B cell (primary cell): ENCODE results near the gene SREBF1. TPM values are rescaled to one million over a fixed set of nuclear protein-coding genes. Genes with fewer than 3 reads are reported as not detected.

Experiments
- ATAC-seq: fragments of 200-7000 bp; cut with Tn5 transposase; one replicate; pipeline ENCODE4 v1.10.0; 2021; ENCODE audit warnings: low read depth, mild to moderate bottlenecking, moderate number of reproducible peaks, moderate library complexity
- CTCF ChIA-PET: fragments of 350-600 bp; sonication (Branson Sonifier 250); formaldehyde crosslinking; loops from one replicate; lab custom pipeline; 2021; ENCODE audit warnings: antibody characterized with exemption, inconsistent platforms; lab: Charles Lee
- POLR2A ChIA-PET: fragments of 350-600 bp; sonication (Branson Sonifier 250); formaldehyde crosslinking; loops from one replicate; lab custom pipeline; 2021; ENCODE audit warnings: antibody characterized with exemption; lab: Charles Lee
- DNase-seq: peaks from one replicate; pipeline ENCODE4 v3.0.0; 2013
- H2AFZ ChIP-seq: 2 replicates; pipeline ENCODE4 v1.6.1; 2012; ENCODE audit warnings: mild to moderate bottlenecking, low read depth, low read length; ENCODE audit not compliant: insufficient read depth, poor library complexity, severe bottlenecking
- H3K27ac ChIP-seq, 2 donors: 1 replicate in 1 of 2; 2 replicates in 1 of 2; pipeline ENCODE4 v1.5.1; 2012 to 2013; ENCODE audit warnings: low read length in 2 of 2, mild to moderate bottlenecking in 2 of 2, moderate library complexity in 1 of 2
- H3K27me3 ChIP-seq, 4 experiments: fragments of 200-600 bp in 1 of 4; sonication (generic) in 1 of 4; replicated peaks in 1 of 4; 1 replicate in 2 of 4; 2 replicates in 2 of 4; pipeline versions ENCODE4 v1.6.1 to v1.7.0; 2013 to 2016; ENCODE audit warnings: low read length in 3 of 4, mild to moderate bottlenecking in 2 of 4, mixed read lengths in 1 of 4, moderate library complexity in 1 of 4; ENCODE audit not compliant: insufficient read depth in 4 of 4, control insufficient read depth in 3 of 4; ENCODE audit errors: control extremely low read depth in 1 of 4
- H3K36me3 ChIP-seq, 2 experiments: replicated peaks in 1 of 2; 1 replicate in 1 of 2; 2 replicates in 1 of 2; pipeline versions ENCODE4 v1.6.1 to v1.7.1; 2013; ENCODE audit warnings: low read length in 1 of 2; ENCODE audit not compliant: insufficient read depth in 2 of 2, control insufficient read depth in 1 of 2; ENCODE audit errors: control extremely low read depth in 1 of 2, extremely low read depth in 1 of 2
- H3K4me1 ChIP-seq, 2 donors: fragments of 200-600 bp in 1 of 2; sonication (generic) in 1 of 2; 1 replicate in 1 of 2; 2 replicates in 1 of 2; pipeline versions ENCODE4 v1.5.1 to v1.6.1; 2013 to 2017; ENCODE audit warnings: low read length in 2 of 2; ENCODE audit not compliant: control insufficient read depth in 2 of 2, insufficient read depth in 2 of 2
- H3K4me2 ChIP-seq: replicated peaks from 2 replicates; pipeline ENCODE3; 2012; ENCODE audit warnings: mild to moderate bottlenecking, low read depth, low read length; ENCODE audit not compliant: poor library complexity, severe bottlenecking
- H3K4me3 ChIP-seq, 5 experiments: fragments of 200-600 bp in 1 of 5; sonication (generic) in 1 of 5; 1 replicate in 3 of 5; 2 replicates in 2 of 5; pipeline versions ENCODE4 v1.5.1 to v1.7.0; 2011 to 2016; ENCODE audit warnings: low read length in 4 of 5, mild to moderate bottlenecking in 4 of 5, low read depth in 2 of 5, control low read depth in 1 of 5, moderate library complexity in 1 of 5; ENCODE audit not compliant: insufficient read depth in 1 of 5; ENCODE audit errors: control extremely low read depth in 1 of 5, extremely low read depth in 1 of 5
- H3K79me2 ChIP-seq: fragments of 200-600 bp; sonication (generic); one replicate; pipeline ENCODE4 v1.6.0; 2016; ENCODE audit warnings: low read length; ENCODE audit not compliant: control insufficient read depth, insufficient read depth
- H3K9ac ChIP-seq: fragments of 200-600 bp; sonication (generic); 2 replicates; pipeline ENCODE4 v1.6.1; 2017; ENCODE audit warnings: mild to moderate bottlenecking, low read length, moderate library complexity
- H3K9me3 ChIP-seq, 3 donors: one replicate each; pipeline versions ENCODE4 v1.6.1 to v1.7.1; 2013; ENCODE audit warnings: low read length in 2 of 3; ENCODE audit not compliant: control insufficient read depth in 2 of 3, insufficient read depth in 1 of 3; ENCODE audit errors: control extremely low read depth in 1 of 3
- H4K20me1 ChIP-seq: 2 replicates; pipeline ENCODE4 v1.6.0; 2012; ENCODE audit warnings: mild to moderate bottlenecking, low read length; ENCODE audit not compliant: insufficient read depth, control insufficient read depth, poor library complexity, severe bottlenecking
- H3K27ac Mint-ChIP-seq: one replicate; pipeline ENCODE4 v1.8.0; 2021; ENCODE audit warnings: mixed read lengths
- H3K27me3 Mint-ChIP-seq: one replicate; pipeline ENCODE4 v1.8.0; 2021; ENCODE audit warnings: mixed read lengths
- H3K4me1 Mint-ChIP-seq: one replicate; pipeline ENCODE4 v1.8.0; 2021; ENCODE audit warnings: mixed read lengths
- H3K4me3 Mint-ChIP-seq: one replicate; pipeline ENCODE4 v1.8.0; 2021; ENCODE audit warnings: mixed read lengths
- H3K9me3 Mint-ChIP-seq: one replicate; pipeline ENCODE4 v1.8.0; 2022; ENCODE audit warnings: mixed read lengths; ENCODE audit not compliant: insufficient read depth
- CTCF ChIP-seq: fragments of 200-600 bp; IDR thresholded peaks from one replicate; pipeline ENCODE4 v1.8.0; 2022; ENCODE audit warnings: antibody characterized with exemption, mild to moderate bottlenecking
- EZH2 ChIP-seq: IDR thresholded peaks from 2 replicates; pipeline ENCODE4 v1.6.1; 2012; ENCODE audit warnings: borderline replicate concordance, low read depth, mild to moderate bottlenecking, moderate library complexity, low read length; ENCODE audit not compliant: insufficient read depth, poor library complexity, severe bottlenecking
- WGBS: methylation state at CpG from one replicate; pipeline ENCODE4 v1.1.5; 2013; ENCODE audit warnings: missing lambda C conversion rate; ENCODE audit not compliant: insufficient coverage; 5-methylcytosine and 5-hydroxymethylcytosine counted together
- intact Hi-C: fragments of 100-400 bp; cut with micrococcal nuclease; formaldehyde crosslinking; loops from one replicate; pipeline ENCODE4 v1.10.0; 2022
- polyA plus RNA-seq: library from polyadenylated mRNA; depleted of rRNA; stranded (reverse); fragments of >200 nt; gene quantifications from 2 replicates; pipeline ENCODE4 v1.2.3, GENCODE V29; 2012
- total RNA-seq, 2 donors: library from RNA; stranded (reverse); fragments of 120-200 nt in 1 of 2; gene quantifications; 1 replicate in 1 of 2; 2 replicates in 1 of 2; pipeline versions ENCODE4 v1.2.3 to v1.2.4, GENCODE V29; 2013 to 2022

SREBF1 gene
- total and polyA plus RNA-seq, 2 donors (not counting 1 experiment from before 2014, with no cell fraction given): 21.6 to 34.9 TPM

GRCh38 chr17:17824783-17825614, 11.8 kb downstream of the SREBF1 start:
- H3K79me2 ChIP-seq: peaks cover 50% of the 10 kb centered on the region
- no peaks in the 10 kb centered on the region for H3K27me3 Mint-ChIP-seq
- H3K9ac ChIP-seq: no peak overlapping the region
- 73% methylated on average over 11 of the region's 14 CpGs for WGBS
- intact Hi-C loops: no loop called here
- TF ChIP-seq CTCF (no peak), EZH2 (no peak)
- H3K36me3 ChIP-seq: peaks cover 0 to 5% of the 10 kb centered on the region in 2 experiments
- H3K4me3 Mint-ChIP-seq: peak overlapping the region; percentile 86
- peak overlapping the region; percentile 53 for H3K27ac Mint-ChIP-seq
- H3K4me2 ChIP-seq: peak overlapping the region; percentile 96
- H3K4me3 ChIP-seq: no peak overlapping the region
- no peaks in the 10 kb centered on the region for H3K9me3 Mint-ChIP-seq
- H3K27ac ChIP-seq: no peak overlapping the region
- no peaks in the 10 kb centered on the region for H3K9me3 ChIP-seq
- peaks cover 44% of the 10 kb centered on the region for H3K4me1 Mint-ChIP-seq
- no peak overlapping the region for H2AFZ ChIP-seq
- peaks cover 87% of the 10 kb centered on the region for H4K20me1 ChIP-seq
- CTCF ChIA-PET: interaction anchor here (1.2 to 3.1 kb wide), 3 partner anchors 11 to 33 kb away, joined by 3 to 13 read pairs (median 5); partner anchors contain the start of gene SREBF1
- DNase-seq (no peak), ATAC-seq (no peak)
- POLR2A ChIA-PET: interaction anchor here (0.7 to 1.0 kb wide), 2 partner anchors 11 to 76 kb away, joined by 3 to 5 read pairs; no protein-coding TSS in a partner anchor
- H3K27me3 ChIP-seq: no peaks in the 10 kb centered on the region
- peaks cover 28 to 38% of the 10 kb centered on the region in 2 donors for H3K4me1 ChIP-seq
